WTC11 (cell line): ENCODE measurements around the gene RASGRF1. TPM values are rescaled to one million over a fixed set of nuclear protein-coding genes. Genes with fewer than 3 reads are reported as not detected.

Source experiments
- ATAC-seq: fragments of 200-7000 bp; cut with Tn5 transposase; 2 replicates; pipeline ENCODE4 v1.10.0; 2021; ENCODE audit warnings: mild to moderate bottlenecking, moderate library complexity
- CTCF ChIA-PET: fragments of 300-600 bp; sonication (Branson Sonifier 250); formaldehyde crosslinking; loops from one replicate; lab custom pipeline; 2021; ENCODE audit warnings: antibody characterized with exemption; lab: Charles Lee
- POLR2A ChIA-PET: fragments of 350-600 bp; sonication (Branson Sonifier 250); formaldehyde crosslinking; loops from one replicate; lab custom pipeline; 2021; ENCODE audit warnings: antibody characterized with exemption; lab: Charles Lee
- DNase-seq: peaks from one replicate; pipeline ENCODE4 v3.0.0; 2021; ENCODE audit warnings: low spot score
- H3K27ac Mint-ChIP-seq: 2 replicates; pipeline ENCODE4 v1.8.0; 2021; ENCODE audit warnings: mixed read lengths
- H3K27me3 Mint-ChIP-seq: 2 replicates; pipeline ENCODE4 v1.8.0; 2021; ENCODE audit warnings: low read depth, mild to moderate bottlenecking, moderate library complexity, mixed read lengths
- H3K36me3 Mint-ChIP-seq: 2 replicates; pipeline ENCODE4 v1.8.0; 2021; ENCODE audit warnings: mixed read lengths
- H3K4me1 Mint-ChIP-seq: 2 replicates; pipeline ENCODE4 v1.8.0; 2022; ENCODE audit warnings: mixed read lengths
- H3K4me3 Mint-ChIP-seq: 2 replicates; pipeline ENCODE4 v1.8.0; 2021; ENCODE audit warnings: mild to moderate bottlenecking, moderate library complexity, mixed read lengths
- H3K9me3 Mint-ChIP-seq: 2 replicates; pipeline ENCODE4 v1.8.0; 2021; ENCODE audit warnings: mixed read lengths
- ATF2 ChIP-seq: sonication (generic); formaldehyde crosslinking; IDR thresholded peaks from 2 replicates; pipeline ENCODE4 v1.8.1; 2022; ENCODE audit warnings: low read depth, missing genetic modification reagents, borderline replicate concordance
- CBFB ChIP-seq: sonication (generic); formaldehyde crosslinking; IDR thresholded peaks from 2 replicates; pipeline ENCODE4 v1.8.1; 2022; ENCODE audit warnings: mild to moderate bottlenecking, low read depth, missing genetic modification reagents
- CREM ChIP-seq: sonication (generic); formaldehyde crosslinking; IDR thresholded peaks from 2 replicates; pipeline ENCODE4 v1.8.1; 2022; ENCODE audit warnings: mild to moderate bottlenecking, missing genetic modification reagents, moderate library complexity
- ESRRA ChIP-seq: sonication (generic); formaldehyde crosslinking; IDR thresholded peaks from 2 replicates; pipeline ENCODE4 v1.8.1; 2022; ENCODE audit warnings: mild to moderate bottlenecking, missing genetic modification reagents, borderline replicate concordance
- FOXK1 ChIP-seq: sonication (generic); formaldehyde crosslinking; IDR thresholded peaks from 2 replicates; pipeline ENCODE4 v1.8.0; 2022; ENCODE audit warnings: mild to moderate bottlenecking, moderate library complexity, missing genetic modification reagents
- GABPB1 ChIP-seq: sonication (generic); formaldehyde crosslinking; IDR thresholded peaks from 2 replicates; pipeline ENCODE4 v1.8.1; 2023; ENCODE audit warnings: mild to moderate bottlenecking, missing genetic modification reagents
- JUN ChIP-seq: sonication (generic); formaldehyde crosslinking; IDR thresholded peaks from 2 replicates; pipeline ENCODE4 v1.8.0; 2023; ENCODE audit warnings: mild to moderate bottlenecking, missing genetic modification reagents
- KAT7 ChIP-seq: sonication (generic); formaldehyde crosslinking; IDR thresholded peaks from 2 replicates; pipeline ENCODE4 v1.8.1; 2023; ENCODE audit warnings: missing genetic modification reagents, mild to moderate bottlenecking, borderline replicate concordance
- RORB ChIP-seq: fragments of 250-450 bp; sonication (Bioruptor Pico); IDR thresholded peaks from 2 replicates; pipeline ENCODE4 v1.9.0; 2021; ENCODE audit warnings: mild to moderate bottlenecking
- SMAD4 ChIP-seq: sonication (generic); formaldehyde crosslinking; IDR thresholded peaks from 2 replicates; pipeline ENCODE4 v1.8.0; 2022; ENCODE audit warnings: mild to moderate bottlenecking, missing genetic modification reagents
- SOX15 ChIP-seq: fragments of 250-450 bp; sonication (Bioruptor Pico); IDR thresholded peaks from 2 replicates; pipeline ENCODE4 v1.9.0; 2021; ENCODE audit warnings: mild to moderate bottlenecking
- ZBTB43 ChIP-seq: sonication (generic); formaldehyde crosslinking; IDR thresholded peaks from 2 replicates; pipeline ENCODE4 v1.8.1; 2023; ENCODE audit warnings: mild to moderate bottlenecking, missing genetic modification reagents
- ZNF121 ChIP-seq: sonication (generic); formaldehyde crosslinking; IDR thresholded peaks from 2 replicates; pipeline ENCODE4 v1.8.0; 2023; ENCODE audit warnings: missing genetic modification reagents
- ZNF232 ChIP-seq: sonication (generic); formaldehyde crosslinking; IDR thresholded peaks from 2 replicates; pipeline ENCODE4 v1.8.0; 2022; ENCODE audit warnings: mild to moderate bottlenecking, missing genetic modification reagents
- ZNF263 ChIP-seq: sonication (generic); formaldehyde crosslinking; IDR thresholded peaks from 2 replicates; pipeline ENCODE4 v1.8.1; 2022; ENCODE audit warnings: low read depth, mild to moderate bottlenecking, moderate library complexity, missing genetic modification reagents
- ZNF532 ChIP-seq: fragments of 250-450 bp; sonication (Bioruptor Pico); IDR thresholded peaks from 2 replicates; pipeline ENCODE4 v1.9.0; 2021; ENCODE audit warnings: mild to moderate bottlenecking, borderline replicate concordance
- total RNA-seq: library from RNA; stranded (reverse); gene quantifications from 3 replicates; pipeline ENCODE4 v1.2.3, GENCODE V29; 2021

RASGRF1 gene
- total RNA-seq, 1 experiment from 2014 or later, result 0.85 TPM

GRCh38 chr15:78915341-78916087 is 175.1 kb downstream of the RASGRF1 start:
- CTCF ChIA-PET, result interaction anchor here (1.0 to 2.1 kb wide), 3 partner anchors 8 to 92 kb away, joined by 3 to 24 read pairs (median 7); no protein-coding TSS in a partner anchor
- ATAC-seq (no peak), DNase-seq (no peak)
- no peak overlapping the region for H3K4me3 Mint-ChIP-seq
- no peaks in the 10 kb centered on the region; the same call in 1 of the 2 replicates for H3K4me1 Mint-ChIP-seq
- H3K9me3 Mint-ChIP-seq, result no peaks in the 10 kb centered on the region
- peak overlapping the region; percentile 27; the same call in 1 of the 2 replicates for H3K27ac Mint-ChIP-seq
- peaks cover 45% of the 10 kb centered on the region for H3K36me3 Mint-ChIP-seq
- POLR2A ChIA-PET, result no interaction called here
- H3K27me3 Mint-ChIP-seq, result no peaks in the 10 kb centered on the region
- TF ChIP-seq CREM, result no peak
- TF ChIP-seq ATF2 (CRISPR knock-in tag), result no peak
- no peak for TF ChIP-seq RORB (CRISPR knock-in tag)
- no peak for TF ChIP-seq SMAD4 (CRISPR knock-in tag)
- TF ChIP-seq ZNF121 (CRISPR knock-in tag), result no peak
- TF ChIP-seq JUN (CRISPR knock-in tag), result no peak
- no peak for TF ChIP-seq KAT7 (CRISPR knock-in tag)
- TF ChIP-seq SOX15 (CRISPR knock-in tag), result no peak
- no peak for TF ChIP-seq ZNF263 (CRISPR knock-in tag)
- no peak for TF ChIP-seq GABPB1
- no peak for TF ChIP-seq ESRRA (CRISPR knock-in tag)
- no peak for TF ChIP-seq ZNF532 (CRISPR knock-in tag)
- no peak for TF ChIP-seq ZBTB43
- TF ChIP-seq ZNF232 (CRISPR knock-in tag), result no peak

- CTCF ChIA-PET, result interaction anchor here (0.6 to 2.1 kb wide), 5 partner anchors 31 to 270 kb away, joined by 3 to 24 read pairs (median 3); partner anchors contain the start of gene CTSH
- ATAC-seq (peak; percentile 71), DNase-seq (peak; percentile 52)
- no peaks in the 10 kb centered on the region for H3K27me3 Mint-ChIP-seq
- H3K27ac Mint-ChIP-seq, result 0 out of 2 replicates have a peak overlapping the region, but pooled peaks have one; percentile 35
- no peak for TF ChIP-seq ZNF232 (CRISPR knock-in tag)
- TF ChIP-seq ZNF121 (CRISPR knock-in tag), result peak; percentile 43; the same call in 1 of the 2 replicates
- TF ChIP-seq FOXK1, result no peak
- TF ChIP-seq CBFB (CRISPR knock-in tag), result no peak
- peaks cover 48% of the 10 kb centered on the region for H3K36me3 Mint-ChIP-seq
- H3K9me3 Mint-ChIP-seq, result no peaks in the 10 kb centered on the region
- peaks cover 10% of the 10 kb centered on the region for H3K4me1 Mint-ChIP-seq
- H3K4me3 Mint-ChIP-seq, result no peak overlapping the region
- POLR2A ChIA-PET, result no interaction called here
Measured at GRCh38 chr15:78914027-78914764, 176.4 kb downstream of the RASGRF1 start.
